ENCODE data around the gene PLCL1. TPM values are rescaled to one million over a fixed set of nuclear protein-coding genes. Genes with fewer than 3 reads are reported as not detected.

PLCL1 gene
- total RNA-seq, 1 experiment from 2014 or later: 1.6 TPM

DNA sequence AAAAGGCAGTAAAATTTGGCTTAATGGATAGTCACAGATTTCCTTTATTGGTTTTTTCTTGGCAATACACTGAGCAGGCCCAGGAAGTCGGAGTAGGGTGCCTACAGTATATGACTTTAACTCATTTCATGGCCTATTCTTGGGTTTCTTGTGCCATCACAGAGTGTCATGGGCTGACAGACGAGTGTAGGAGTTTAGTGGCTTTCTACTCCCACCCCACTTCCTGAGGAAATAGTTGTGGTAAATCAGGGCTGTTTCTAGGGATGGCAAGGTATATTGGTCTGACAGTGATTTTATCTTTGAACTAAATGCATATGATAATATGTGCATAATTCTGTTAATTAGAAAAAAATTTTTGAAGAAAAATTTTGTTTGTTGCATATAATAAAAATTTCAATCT lies 100.1 kb downstream of the PLCL1 start:
- Mint-ChIP-seq H3K4me3 (ENCODE audit: unreplicated experiment) (no peak overlapping the region), H3K36me3 (ENCODE audit: insufficient read depth, unreplicated experiment) (no peaks in the 10 kb centered on the region), H3K4me1 (ENCODE audit: low read depth, unreplicated experiment) (no peaks in the 10 kb centered on the region), H3K9me3 (ENCODE audit: unreplicated experiment) (no peaks in the 10 kb centered on the region), H3K27ac (ENCODE audit: unreplicated experiment) (no peak overlapping the region), H3K27me3 (ENCODE audit: insufficient read depth, unreplicated experiment) (peaks cover 4% of the 10 kb centered on the region)
- Histone ChIP-seq H3K4me1 (no peaks in the 10 kb centered on the region), H3K36me3 (ENCODE audit: control insufficient read depth, insufficient read depth, low read length) (no peaks in the 10 kb centered on the region), H3K9me3 (no peaks in the 10 kb centered on the region), H3K27me3 (replicated peaks; ENCODE audit: control insufficient read depth, insufficient read depth, low read length) (no peaks in the 10 kb centered on the region), H3K4me3 (ENCODE audit: low read depth, low read length) (no peak overlapping the region)
- TF ChIP-seq, protein P1, sequence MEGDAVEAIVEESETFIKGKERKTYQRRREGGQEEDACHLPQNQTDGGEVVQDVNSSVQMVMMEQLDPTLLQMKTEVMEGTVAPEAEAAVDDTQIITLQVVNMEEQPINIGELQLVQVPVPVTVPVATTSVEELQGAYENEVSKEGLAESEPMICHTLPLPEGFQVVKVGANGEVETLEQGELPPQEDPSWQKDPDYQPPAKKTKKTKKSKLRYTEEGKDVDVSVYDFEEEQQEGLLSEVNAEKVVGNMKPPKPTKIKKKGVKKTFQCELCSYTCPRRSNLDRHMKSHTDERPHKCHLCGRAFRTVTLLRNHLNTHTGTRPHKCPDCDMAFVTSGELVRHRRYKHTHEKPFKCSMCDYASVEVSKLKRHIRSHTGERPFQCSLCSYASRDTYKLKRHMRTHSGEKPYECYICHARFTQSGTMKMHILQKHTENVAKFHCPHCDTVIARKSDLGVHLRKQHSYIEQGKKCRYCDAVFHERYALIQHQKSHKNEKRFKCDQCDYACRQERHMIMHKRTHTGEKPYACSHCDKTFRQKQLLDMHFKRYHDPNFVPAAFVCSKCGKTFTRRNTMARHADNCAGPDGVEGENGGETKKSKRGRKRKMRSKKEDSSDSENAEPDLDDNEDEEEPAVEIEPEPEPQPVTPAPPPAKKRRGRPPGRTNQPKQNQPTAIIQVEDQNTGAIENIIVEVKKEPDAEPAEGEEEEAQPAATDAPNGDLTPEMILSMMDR (IDR thresholded peaks at IDR 0.05; ENCODE audit: insufficient read depth in 1 of 2, low read depth in 1 of 2, low read length in 1 of 2, severe bottlenecking in 1 of 2, unreplicated experiment in 1 of 2): no peak
- intact Hi-C loops (cut with micrococcal nuclease; ENCODE audit: unreplicated experiment): no loop called here
- CTCF ChIA-PET: no interaction called here
- POLR2A ChIA-PET: no interaction called here
- no peak for DNase-seq
- no TSS peak for BruUV-seq (replicated peaks)

DNA sequence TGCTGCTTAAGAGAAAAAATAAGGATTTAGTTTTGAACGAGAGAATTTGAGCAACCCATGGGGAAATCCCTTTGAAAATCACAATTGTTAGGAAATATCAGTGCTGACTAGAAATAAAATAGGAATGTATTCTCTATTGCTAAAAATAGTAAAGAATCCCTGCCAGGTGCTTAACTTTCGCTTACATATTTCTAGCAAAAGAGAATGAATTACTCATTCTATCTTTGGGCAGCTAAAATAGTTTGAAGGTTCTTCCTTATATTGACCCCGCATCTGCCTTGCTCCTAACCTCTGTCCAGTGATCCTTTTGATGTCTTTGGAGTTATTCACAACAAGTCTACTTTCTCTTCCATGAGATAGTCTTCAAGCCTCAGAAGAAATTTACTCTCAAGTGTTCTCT lies 103.8 kb downstream of the PLCL1 start:
- no peak for DNase-seq
- no TSS peak for BruUV-seq (replicated peaks)
- Mint-ChIP-seq H3K27me3 (ENCODE audit: insufficient read depth, unreplicated experiment) (peaks cover 4% of the 10 kb centered on the region), H3K9me3 (ENCODE audit: unreplicated experiment) (no peaks in the 10 kb centered on the region), H3K36me3 (ENCODE audit: insufficient read depth, unreplicated experiment) (no peaks in the 10 kb centered on the region), H3K4me1 (ENCODE audit: low read depth, unreplicated experiment) (no peaks in the 10 kb centered on the region), H3K4me3 (ENCODE audit: unreplicated experiment) (no peak overlapping the region), H3K27ac (ENCODE audit: unreplicated experiment) (no peak overlapping the region)
- H3K27me3 ChIP-seq (replicated peaks; ENCODE audit: control insufficient read depth, insufficient read depth, low read length): no peaks in the 10 kb centered on the region
- POLR2A ChIA-PET: no interaction called here
- H3K4me1 ChIP-seq: no peaks in the 10 kb centered on the region
- TF ChIP-seq, protein P1 (IDR thresholded peaks at IDR 0.05; ENCODE audit: insufficient read depth in 1 of 2, low read depth in 1 of 2, low read length in 1 of 2, severe bottlenecking in 1 of 2, unreplicated experiment in 1 of 2): no peak
- H3K4me3 ChIP-seq (ENCODE audit: low read depth, low read length): no peak overlapping the region
- intact Hi-C loops (cut with micrococcal nuclease; ENCODE audit: unreplicated experiment): no loop called here
- no peaks in the 10 kb centered on the region for H3K36me3 ChIP-seq (ENCODE audit: control insufficient read depth, insufficient read depth, low read length)
- no peaks in the 10 kb centered on the region for H3K9me3 ChIP-seq
- CTCF ChIA-PET: no interaction called here

DNA sequence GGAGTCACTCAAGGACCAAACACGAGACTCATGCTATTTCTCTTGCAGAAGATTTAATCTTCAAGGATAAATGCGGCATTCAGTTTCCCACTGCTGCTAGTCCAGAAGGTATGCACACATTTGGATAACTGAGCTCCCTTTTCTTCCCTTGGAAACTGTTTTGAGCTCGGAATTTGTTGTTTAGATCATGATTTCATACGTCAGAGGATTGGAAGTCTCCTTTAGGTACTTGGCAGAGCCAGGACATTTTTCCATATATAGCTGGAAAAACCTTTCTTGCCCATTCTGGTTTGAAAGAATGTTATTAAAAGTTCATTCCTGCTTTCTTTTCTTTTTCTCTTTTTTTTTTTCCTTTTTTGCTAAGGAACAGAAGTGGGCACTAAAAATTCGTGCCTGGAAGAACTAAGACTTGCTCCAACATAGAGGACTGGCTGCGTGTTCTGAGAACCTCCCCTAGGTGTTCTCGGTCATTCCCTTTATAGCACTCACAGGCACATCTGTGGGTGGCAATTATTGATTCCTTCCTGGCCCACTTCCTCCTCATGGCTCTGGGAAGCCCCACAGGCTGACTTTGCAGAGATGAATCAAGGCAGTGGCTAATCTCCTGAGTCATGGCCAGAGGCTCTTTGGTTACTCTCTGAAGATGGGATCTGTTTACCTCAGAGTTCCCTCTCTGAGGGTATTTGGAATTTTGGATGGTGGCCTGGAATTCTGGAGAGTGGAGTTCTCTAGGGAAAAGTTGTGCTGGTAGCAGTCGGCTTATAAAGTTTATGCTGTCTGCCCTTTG lies 104.8 kb downstream of the PLCL1 start:
- no peak overlapping the region for H3K27ac Mint-ChIP-seq (ENCODE audit: unreplicated experiment)
- Histone ChIP-seq H3K4me3 (ENCODE audit: low read depth, low read length) (no peak overlapping the region), H3K4me1 (no peaks in the 10 kb centered on the region), H3K36me3 (ENCODE audit: control insufficient read depth, insufficient read depth, low read length) (no peaks in the 10 kb centered on the region), H3K27me3 (replicated peaks; ENCODE audit: control insufficient read depth, insufficient read depth, low read length) (no peaks in the 10 kb centered on the region), H3K9me3 (no peaks in the 10 kb centered on the region)
- H3K4me1 Mint-ChIP-seq (ENCODE audit: low read depth, unreplicated experiment): no peaks in the 10 kb centered on the region
- CTCF ChIA-PET: no interaction called here
- TF ChIP-seq, protein P1 (IDR thresholded peaks at IDR 0.05; ENCODE audit: insufficient read depth in 1 of 2, low read depth in 1 of 2, low read length in 1 of 2, severe bottlenecking in 1 of 2, unreplicated experiment in 1 of 2): no peak
- no peak overlapping the region for H3K4me3 Mint-ChIP-seq (ENCODE audit: unreplicated experiment)
- no peaks in the 10 kb centered on the region for H3K9me3 Mint-ChIP-seq (ENCODE audit: unreplicated experiment)
- POLR2A ChIA-PET: no interaction called here
- intact Hi-C loops (cut with micrococcal nuclease; ENCODE audit: unreplicated experiment): no loop called here
- peaks cover 4% of the 10 kb centered on the region for H3K27me3 Mint-ChIP-seq (ENCODE audit: insufficient read depth, unreplicated experiment)
- no peak for DNase-seq
- H3K36me3 Mint-ChIP-seq (ENCODE audit: insufficient read depth, unreplicated experiment): no peaks in the 10 kb centered on the region
- BruUV-seq (replicated peaks): no TSS peak
